GM11168 (cell line): ENCODE data around the gene CRELD1.
"Not testable (repeated sequence)": the region's sequence is repeated elsewhere in the genome, so short reads cannot be mapped to it uniquely, and the experiment has no call there.

Source experiments
- in situ Hi-C: fragments of 300-500 bp; cut with MboI; formaldehyde crosslinking; loops from one replicate; pipeline ENCODE4 v1.12.0; 2022; ENCODE audit warnings: low sequenced_read_pairs; ENCODE audit not compliant: unreplicated experiment

The CRELD1 gene

GRCh38 chr3:9930804-9931418 lies 2.7 kb upstream of the CRELD1 start:
- in situ Hi-C loops = no loop called here

GRCh38 chr3:9932535-9932842 lies 1.1 kb upstream of the CRELD1 start:
- in situ Hi-C loops = no loop called here

GRCh38 chr3:9932843-9933560 lies 632 bp upstream of the CRELD1 start:
- in situ Hi-C loops = no loop called here

GRCh38 chr3:9934235-9934621 lies 594 bp downstream of the CRELD1 start:
- in situ Hi-C loops = no loop called here

DNA sequence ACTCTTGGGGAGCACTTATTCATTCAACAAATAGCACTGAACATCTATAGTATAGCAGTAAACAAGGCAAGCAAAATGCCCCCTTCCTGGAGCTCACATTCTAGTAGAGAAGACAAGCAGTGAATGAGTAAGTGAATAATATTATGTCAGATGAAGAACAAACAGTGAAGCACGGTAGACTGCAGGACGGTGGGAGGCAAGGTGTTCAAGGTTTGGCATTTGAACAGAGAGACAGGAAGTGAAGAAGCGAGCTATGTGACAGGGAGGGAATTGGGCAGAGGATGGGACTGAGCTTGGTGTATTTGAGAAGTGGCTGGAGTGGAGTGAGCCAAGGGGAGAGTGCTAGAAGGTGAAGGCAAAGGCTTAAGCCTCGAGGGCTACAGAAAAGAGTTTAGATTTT lies 1.4 kb downstream of the CRELD1 start:
- in situ Hi-C loops = no loop called here

GRCh38 chr3:9935966-9936510 lies 2.4 kb downstream of the CRELD1 start:
- in situ Hi-C loops = no loop called here

DNA sequence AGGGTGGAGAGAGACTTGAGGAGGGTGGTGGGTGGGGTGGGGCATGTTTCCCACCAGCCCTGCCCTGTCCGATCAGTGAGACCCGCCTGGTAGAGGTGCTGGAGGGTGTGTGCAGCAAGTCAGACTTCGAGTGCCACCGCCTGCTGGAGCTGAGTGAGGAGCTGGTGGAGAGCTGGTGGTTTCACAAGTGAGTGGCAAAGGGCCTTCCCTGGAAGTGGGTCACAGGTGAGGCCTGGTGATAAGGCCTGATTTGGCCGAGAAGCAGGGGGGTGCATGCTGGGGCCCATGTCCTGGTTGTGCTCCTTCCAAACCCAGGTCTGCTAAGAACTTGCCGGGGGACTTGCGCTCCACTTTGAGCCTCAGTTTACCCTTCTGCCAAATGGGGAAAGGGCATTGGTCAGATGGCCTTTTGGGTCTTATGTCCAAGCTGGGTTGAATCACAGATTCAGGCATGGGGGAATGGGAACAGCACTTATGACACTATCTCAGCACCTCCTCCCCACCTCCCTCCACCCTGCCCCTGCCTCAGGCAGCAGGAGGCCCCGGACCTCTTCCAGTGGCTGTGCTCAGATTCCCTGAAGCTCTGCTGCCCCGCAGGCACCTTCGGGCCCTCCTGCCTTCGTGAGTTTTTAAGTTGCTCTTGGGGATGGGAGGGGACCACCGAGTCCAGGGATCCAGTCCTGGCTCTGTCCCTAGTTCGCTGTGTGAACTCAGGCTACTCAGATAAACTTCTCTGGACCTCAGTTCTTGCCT lies 4.0 kb downstream of the CRELD1 start:
- in situ Hi-C loops = no loop called here

GRCh38 chr3:9938966-9939365 lies 5.3 kb downstream of the CRELD1 start:
- in situ Hi-C loops = no loop called here

DNA sequence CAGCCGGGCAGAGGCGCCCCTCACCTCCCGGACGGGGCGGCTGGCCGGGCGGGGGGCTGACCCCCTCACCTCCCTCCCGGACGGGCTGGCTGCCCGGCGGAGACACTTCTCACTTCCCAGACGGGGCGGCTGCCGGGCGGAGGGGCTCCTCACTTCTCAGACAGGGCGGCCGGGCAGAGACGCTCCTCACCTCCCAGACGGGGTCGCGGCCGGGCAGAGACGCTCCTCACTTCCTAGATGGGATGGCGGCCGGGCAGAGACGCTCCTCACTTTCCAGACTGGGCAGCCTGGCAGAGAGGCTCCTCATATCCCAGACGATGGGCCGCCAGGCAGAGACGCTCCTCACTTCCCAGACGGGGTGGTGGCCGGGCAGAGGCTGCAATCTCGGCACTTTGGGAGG lies 6.3 kb downstream of the CRELD1 start:
- in situ Hi-C loops = not testable (repeated sequence)

DNA sequence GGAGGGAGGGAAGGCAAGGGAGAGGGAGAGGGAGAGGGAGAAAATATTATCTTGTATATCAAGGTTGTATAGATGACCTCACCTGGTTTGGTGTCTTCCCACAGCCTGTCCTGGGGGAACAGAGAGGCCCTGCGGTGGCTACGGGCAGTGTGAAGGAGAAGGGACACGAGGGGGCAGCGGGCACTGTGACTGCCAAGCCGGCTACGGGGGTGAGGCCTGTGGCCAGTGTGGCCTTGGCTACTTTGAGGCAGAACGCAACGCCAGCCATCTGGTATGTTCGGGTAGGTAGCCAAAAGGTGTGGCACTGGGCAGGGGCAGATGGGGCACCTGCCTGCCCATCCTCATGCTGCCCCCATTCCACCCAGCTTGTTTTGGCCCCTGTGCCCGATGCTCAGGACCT lies 7.1 kb downstream of the CRELD1 start:
- in situ Hi-C loops = no loop called here

GRCh38 chr3:9942164-9942563 lies 8.5 kb downstream of the CRELD1 start:
- in situ Hi-C loops = no loop called here

DNA sequence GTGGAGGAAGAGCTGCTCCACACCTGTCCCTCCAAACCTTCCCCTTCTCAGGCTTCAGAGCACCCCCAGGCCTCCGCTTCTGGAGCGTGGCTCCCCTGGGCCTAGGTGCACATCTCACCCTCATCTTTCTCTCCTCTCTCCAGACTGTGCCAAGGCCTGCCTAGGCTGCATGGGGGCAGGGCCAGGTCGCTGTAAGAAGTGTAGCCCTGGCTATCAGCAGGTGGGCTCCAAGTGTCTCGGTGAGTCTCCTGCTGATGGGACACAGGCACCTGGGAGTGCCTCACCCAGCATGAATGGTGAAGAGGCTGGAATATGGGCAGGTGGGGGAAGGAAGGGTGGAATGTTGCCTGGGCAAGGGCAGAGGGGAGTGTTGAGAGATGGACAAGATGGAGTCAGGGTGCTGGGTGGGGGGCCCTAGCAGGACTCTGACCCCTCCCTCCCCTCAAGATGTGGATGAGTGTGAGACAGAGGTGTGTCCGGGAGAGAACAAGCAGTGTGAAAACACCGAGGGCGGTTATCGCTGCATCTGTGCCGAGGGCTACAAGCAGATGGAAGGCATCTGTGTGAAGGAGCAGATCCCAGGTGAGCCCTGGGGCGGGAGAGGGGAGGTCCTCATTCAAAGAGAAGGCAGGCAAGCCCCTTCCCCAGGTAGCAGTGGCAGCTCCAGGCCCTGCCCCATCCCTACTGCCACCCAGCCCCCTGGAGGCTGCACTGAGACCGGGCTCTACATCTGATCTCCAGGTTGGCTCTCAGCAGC lies 9.5 kb downstream of the CRELD1 start:
- in situ Hi-C loops = no loop called here

- in situ Hi-C loops = no loop called here
Measured at GRCh38 chr3:9944271-9944670, 10.6 kb downstream of the CRELD1 start.

DNA sequence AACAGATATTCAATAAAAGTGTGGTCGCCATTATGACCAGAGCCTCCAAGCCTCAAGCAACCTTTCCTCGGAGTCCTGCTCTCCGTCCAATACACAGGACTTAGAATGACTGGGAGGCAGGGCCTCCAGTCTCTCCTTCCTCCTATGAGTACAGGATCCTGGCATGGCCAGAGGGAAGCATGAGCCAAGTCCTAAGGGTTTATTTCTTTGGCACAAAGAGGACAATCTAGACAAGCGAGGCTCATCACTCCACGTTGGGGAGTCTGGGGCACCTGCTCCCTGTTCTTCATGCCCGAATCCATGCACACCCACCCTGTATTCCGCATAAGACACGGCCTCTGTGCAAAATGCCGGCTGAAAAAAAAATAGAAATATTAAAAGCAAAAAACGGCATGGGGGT lies 11.7 kb downstream of the CRELD1 start:
- in situ Hi-C loops = no loop called here

GRCh38 chr3:9946112-9947024 lies 12.7 kb downstream of the CRELD1 start:
- in situ Hi-C loops = no loop called here

DNA sequence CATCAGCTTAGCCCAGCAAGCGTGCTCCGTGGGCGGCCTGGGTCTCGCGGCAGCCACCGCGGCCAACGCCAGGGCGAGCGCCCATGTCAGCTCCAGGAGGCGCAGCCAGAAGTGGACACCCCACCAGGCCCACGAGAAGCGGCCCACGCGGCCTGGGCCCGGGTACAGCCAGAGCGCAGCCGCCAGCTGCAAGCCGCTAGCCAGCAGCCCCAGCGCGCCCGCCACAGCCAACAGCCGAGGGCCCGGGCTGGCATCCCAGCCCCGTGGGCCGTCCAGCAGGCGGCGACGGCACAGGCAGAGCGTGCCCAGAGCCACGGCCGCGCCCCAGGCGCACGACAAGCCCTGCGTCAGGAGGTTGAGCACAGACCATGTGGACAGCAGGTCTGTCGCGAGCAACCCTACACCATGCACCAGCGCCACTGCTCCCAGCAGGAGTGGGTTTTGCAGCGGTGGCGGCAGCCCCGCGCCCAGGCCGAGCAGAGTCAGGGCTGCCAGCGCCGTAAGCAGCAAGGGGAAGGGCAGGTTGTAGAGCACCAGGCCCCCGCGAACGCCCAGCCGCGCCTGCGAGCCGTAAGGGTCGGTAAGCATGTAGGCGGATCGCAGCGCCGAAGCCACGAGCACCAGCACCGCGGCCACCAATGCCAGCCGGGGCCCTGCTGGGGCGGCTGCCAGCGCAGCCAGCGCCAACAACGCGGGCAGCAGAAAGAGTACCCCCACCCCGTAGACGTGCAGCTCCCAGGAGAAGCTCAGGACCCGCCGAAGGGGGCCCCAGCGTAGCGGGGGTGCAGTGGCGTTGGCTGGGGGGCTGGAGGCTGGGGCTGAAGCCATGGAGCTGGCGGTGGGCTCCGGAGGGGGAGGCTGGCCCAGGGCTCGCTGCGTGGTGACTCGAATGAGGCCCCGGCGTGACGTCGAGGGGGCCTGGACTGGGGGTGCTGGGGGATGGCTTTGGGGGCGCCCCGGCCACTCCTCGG lies 13.7 kb downstream of the CRELD1 start:
- in situ Hi-C loops = no loop called here

- in situ Hi-C loops = no loop called here
Measured at GRCh38 chr3:9948586-9948985, 15.0 kb downstream of the CRELD1 start.

DNA sequence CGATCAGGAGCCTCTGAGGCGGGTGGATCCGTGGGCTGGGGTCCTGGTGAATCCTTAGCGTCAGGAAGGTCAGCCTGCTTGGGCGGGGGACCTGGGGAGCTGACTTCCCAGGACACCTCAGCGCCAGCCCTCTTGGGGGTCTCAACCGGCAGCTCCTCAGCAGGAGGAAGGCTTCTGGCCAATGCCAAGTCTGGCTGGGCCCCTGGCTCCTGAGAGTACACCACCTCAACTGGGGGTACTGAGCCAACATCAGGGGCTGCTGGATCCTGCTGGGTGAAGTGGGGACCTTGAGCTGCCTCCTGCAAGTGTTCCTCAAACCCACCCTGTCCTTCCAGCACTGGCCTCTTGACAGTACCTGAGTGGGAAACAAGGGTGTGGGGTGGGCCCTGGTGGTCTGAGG lies 15.5 kb downstream of the CRELD1 start:
- in situ Hi-C loops = no loop called here

DNA sequence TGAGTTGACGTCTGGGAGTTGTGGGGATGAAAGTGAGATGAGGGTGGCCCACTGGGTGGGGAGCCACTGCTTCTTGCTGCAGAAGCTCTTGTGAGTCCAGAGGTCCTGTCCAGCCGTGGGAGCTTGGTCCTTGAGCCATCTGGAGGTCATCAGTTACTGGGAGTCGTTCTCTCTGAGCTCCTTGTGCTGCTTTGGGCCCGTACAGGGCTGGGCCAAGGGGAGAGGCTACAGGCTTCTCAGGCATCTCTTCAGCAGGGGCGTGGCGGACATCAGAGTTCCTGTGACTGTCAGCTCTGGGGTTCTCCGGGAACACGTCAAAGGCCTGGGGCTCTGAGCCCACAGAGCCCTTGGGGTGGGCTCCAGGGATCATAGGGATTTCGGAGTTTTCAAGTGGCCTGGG lies 16.0 kb downstream of the CRELD1 start:
- in situ Hi-C loops = no loop called here
